K562 (cell line): ENCODE results near the gene UQCR11. TPM values are rescaled to one million over a fixed set of nuclear protein-coding genes. Genes with fewer than 3 reads are reported as not detected.
A peak's percentile ranks its signal among the peaks of the same experiment; 100 is the strongest.

Experiments
- ATAC-seq: fragments of 200-7000 bp; cut with Tn5 transposase; 3 replicates; pipeline ENCODE4 v1.9.1; 2020; ENCODE audit warnings: moderate library complexity
- BruUV-seq: library from RNA; stranded (reverse); fragments of 400-500 nt; replicated peaks from 2 replicates; lab custom pipeline; 2021; lab: Mats Ljungman, UMichigan
- CTCF ChIA-PET: fragments of 300-600 bp; formaldehyde crosslinking; extraction: SDS; loops from one replicate; lab custom pipeline; 2021; ENCODE audit warnings: low intra/inter-chr PET ratio; lab: Yijun Ruan, JAX
- POLR2A ChIA-PET: fragments of 300-600, 350-650 bp; sonication (Branson Sonifier 250); formaldehyde crosslinking; extraction: SDS; loops from one replicate; lab custom pipeline; 2021; ENCODE audit warnings: antibody characterized with exemption, inconsistent platforms; lab: Yijun Ruan, JAX
- DNase-seq, 4 experiments: peaks; one replicate each; pipeline versions ENCODE4 v3.0.0 to v3.0.0-alpha.2; 2011 to 2018; ENCODE audit warnings: low spot score in 3 of 4, mixed read lengths in 3 of 4; ENCODE audit errors: extremely low read depth in 1 of 4
- FAIRE-seq: peaks from 2 replicates; lab custom pipeline; 2011; peaks lifted over from hg19 to GRCh38; lab: Jason Lieb, UNC
- H2AFZ ChIP-seq: 2 replicates; pipeline ENCODE4 v1.6.0; 2011; ENCODE audit warnings: low read depth, low read length, control low read depth, inconsistent platforms
- H3K27ac ChIP-seq: fragments of 200-600 bp; 3 replicates; pipeline ENCODE4 v1.8.0; 2011; ENCODE audit warnings: low read depth, mild to moderate bottlenecking, control low read depth, inconsistent platforms, low read length, moderate library complexity, mixed read lengths; ENCODE audit errors: extremely low read depth
- H3K27me3 ChIP-seq, 2 experiments: fragments of 300-600 bp in 1 of 2; 2 replicates in 1 of 2; 3 replicates in 1 of 2; pipeline versions ENCODE4 v1.6.0 to v1.8.0; 2011; ENCODE audit warnings: inconsistent platforms in 2 of 2, low read length in 2 of 2, mild to moderate bottlenecking in 1 of 2, mixed read lengths in 1 of 2, moderate library complexity in 1 of 2; ENCODE audit not compliant: control insufficient read depth in 2 of 2, insufficient read depth in 2 of 2
- H3K36me3 ChIP-seq: fragments of 300-600 bp; 3 replicates; pipeline ENCODE4 v1.8.0; 2011; ENCODE audit warnings: mild to moderate bottlenecking, low read length, inconsistent platforms; ENCODE audit not compliant: control insufficient read depth, insufficient read depth
- H3K4me1 ChIP-seq, 2 experiments: fragments of 200-600 bp in 1 of 2; replicated peaks in 1 of 2; 2 replicates in 1 of 2; 3 replicates in 1 of 2; pipeline versions ENCODE4 v1.5.1 to v1.8.0; 2011; ENCODE audit warnings: inconsistent platforms in 2 of 2, low read length in 2 of 2, mild to moderate bottlenecking in 1 of 2, mixed read lengths in 1 of 2, moderate library complexity in 1 of 2; ENCODE audit not compliant: control insufficient read depth in 2 of 2, insufficient read depth in 2 of 2
- H3K4me2 ChIP-seq: 2 replicates; pipeline ENCODE4 v1.6.1; 2011; ENCODE audit warnings: low read length, control low read depth, inconsistent platforms, mixed read lengths; ENCODE audit not compliant: insufficient read depth
- H3K4me3 ChIP-seq: fragments of 200-600 bp; sonication (generic), shearing (Covaris generic); 2 replicates; pipeline ENCODE4 v1.5.1; 2016; ENCODE audit warnings: control low read depth, inconsistent platforms
- H3K79me2 ChIP-seq: fragments of 200-600 bp; 3 replicates; pipeline ENCODE4 v1.8.0; 2011; ENCODE audit warnings: low read length, inconsistent platforms; ENCODE audit not compliant: control insufficient read depth, insufficient read depth
- H3K9ac ChIP-seq, 2 experiments: 2 replicates each; pipeline versions ENCODE4 v1.6.0 to v1.6.1; 2011; ENCODE audit warnings: low read depth in 2 of 2, low read length in 2 of 2, control low read depth in 1 of 2, inconsistent platforms in 1 of 2, mild to moderate bottlenecking in 1 of 2, mixed read lengths in 1 of 2; ENCODE audit not compliant: insufficient read depth in 1 of 2
- H3K9me1 ChIP-seq: one replicate; pipeline ENCODE4 v1.6.0; 2011; ENCODE audit warnings: inconsistent platforms, mild to moderate bottlenecking, low read length, moderate library complexity; ENCODE audit not compliant: control insufficient read depth, insufficient read depth
- H3K9me3 ChIP-seq: replicated peaks from 2 replicates; pipeline ENCODE4 v1.5.1; 2011; ENCODE audit warnings: low read depth, low read length, inconsistent platforms; ENCODE audit not compliant: control insufficient read depth, insufficient read depth
- H4K20me1 ChIP-seq: replicated peaks from 2 replicates; pipeline ENCODE4 v1.6.1; 2011; ENCODE audit warnings: low read length, inconsistent platforms, mixed read lengths; ENCODE audit not compliant: control insufficient read depth, insufficient read depth
- ATF7 ChIP-seq: fragments of 450-650 bp; IDR thresholded peaks from 2 replicates; pipeline ENCODE4 v1.7.1; 2014; ENCODE audit warnings: mild to moderate bottlenecking, moderate library complexity
- BCOR ChIP-seq: fragments of 450-650 bp; IDR thresholded peaks from 2 replicates; pipeline ENCODE4 v1.6.1; 2016
- CGGBP1 ChIP-seq: fragments of 250-450 bp; sonication (Bioruptor Pico); IDR thresholded peaks from 2 replicates; pipeline ENCODE4 v1.9.0; 2021; ENCODE audit warnings: mild to moderate bottlenecking
- ELF4 ChIP-seq: fragments of 450-650 bp; formaldehyde crosslinking; IDR thresholded peaks from 2 replicates; pipeline ENCODE4 v1.4.0; 2022; ENCODE audit warnings: missing genetic modification characterization
- EP400 ChIP-seq: fragments of 450-650 bp; IDR thresholded peaks from 2 replicates; pipeline ENCODE4 v1.6.1; 2017; ENCODE audit warnings: antibody characterized with exemption, mild to moderate bottlenecking, moderate library complexity
- ETV6 ChIP-seq, 3 experiments: fragments of 150-350 bp in 1 of 3; sonication (generic) in 1 of 3; formaldehyde crosslinking in 1 of 3; IDR thresholded peaks; 2 replicates each; pipeline versions ENCODE4 v1.6.1 to v1.8.0; 2014 to 2022; ENCODE audit warnings: borderline replicate concordance in 2 of 3, low read depth in 2 of 3, antibody characterized with exemption in 1 of 3, low read length in 1 of 3, mild to moderate bottlenecking in 1 of 3, missing genetic modification reagents in 1 of 3
- RNF2 ChIP-seq: sonication (generic); IDR thresholded peaks from 2 replicates; pipeline ENCODE4 v1.6.1; 2016
- XRCC3 ChIP-seq: fragments of 450-650 bp; IDR thresholded peaks from 2 replicates; pipeline ENCODE4 v1.6.1; 2017; ENCODE audit warnings: mild to moderate bottlenecking, moderate library complexity
- ZNF124 ChIP-seq: sonication (generic); formaldehyde crosslinking; IDR thresholded peaks from 2 replicates; pipeline ENCODE4 v1.8.1; 2022; ENCODE audit warnings: missing genetic modification reagents
- ZNF224 ChIP-seq: sonication (generic); formaldehyde crosslinking; IDR thresholded peaks from 2 replicates; pipeline ENCODE4 v1.8.0; 2022; ENCODE audit warnings: mild to moderate bottlenecking, missing genetic modification reagents
- ZNF778 ChIP-seq: fragments of 450-650 bp; formaldehyde crosslinking; IDR thresholded peaks from 2 replicates; pipeline ENCODE4 v1.4.0; 2020; ENCODE audit warnings: mild to moderate bottlenecking, moderate library complexity
- WGBS: fragments of 100-300 bp; shearing (Covaris generic); methylation state at CpG from one replicate; pipeline ENCODE4 v1.1.6; 2016; ENCODE audit warnings: low coverage, mixed read lengths; ENCODE audit not compliant: insufficient coverage; ENCODE audit errors: missing lambda C conversion rate; 5-methylcytosine and 5-hydroxymethylcytosine counted together
- in situ Hi-C: fragments of 300-500 bp; cut with MboI; formaldehyde crosslinking; loops from 4 replicates; pipeline ENCODE4 v1.15.0; 2018; ENCODE audit warnings: inconsistent platforms, mixed read lengths
- intact Hi-C: fragments of 100-400 bp; cut with micrococcal nuclease; formaldehyde crosslinking; loops from 2 replicates; pipeline ENCODE4 v1.14.2; 2022
- polyA plus RNA-seq, 8 experiments: library from polyadenylated mRNA; depleted of rRNA in 4 of 8; stranded (reverse) in 5 of 8; unstranded in 3 of 8; fragments of >200 nt; fragmentation: Nextera tagmentation in 2 of 8; fragmentation: Illumina TruSeq in 1 of 8; extraction: Ambion mirVana in 2 of 8; extraction: Trizol in 1 of 8; gene quantifications; 2 replicates each; pipeline versions ENCODE4 v1.2.1 to v1.2.3, GENCODE V29; 2011 to 2014; ENCODE audit warnings: inconsistent platforms in 1 of 8, missing spikeins in 1 of 8
- total RNA-seq, 7 experiments: library from RNA; depleted of rRNA in 6 of 7; stranded (reverse); fragments of >200 nt in 6 of 7; fragmentation: Illumina TruSeq in 2 of 7; extraction: Trizol in 2 of 7; gene quantifications; 2 replicates each; pipeline versions ENCODE4 v1.2.1 to v1.2.3, GENCODE V29; 2011 to 2021; ENCODE audit warnings: low replicate concordance in 1 of 7
- TF ChIP-seq, protein P1 (sequence below): fragments of 450-650 bp; IDR thresholded peaks from 2 replicates; pipeline ENCODE4 v1.7.0; 2016; ENCODE audit warnings: borderline replicate concordance
- TF ChIP-seq, protein P2 (sequence below): fragments of 250-450 bp; sonication (Bioruptor Pico); IDR thresholded peaks from 2 replicates; pipeline ENCODE4 v1.4.0; 2020; ENCODE audit warnings: mild to moderate bottlenecking

UQCR11 gene
- total and polyA plus RNA-seq, 9 of the 15 experiments (the other 6 are each of a cell fraction or from before 2014, with no cell fraction given) = 57.6 to 394 (median 259) TPM

DNA sequence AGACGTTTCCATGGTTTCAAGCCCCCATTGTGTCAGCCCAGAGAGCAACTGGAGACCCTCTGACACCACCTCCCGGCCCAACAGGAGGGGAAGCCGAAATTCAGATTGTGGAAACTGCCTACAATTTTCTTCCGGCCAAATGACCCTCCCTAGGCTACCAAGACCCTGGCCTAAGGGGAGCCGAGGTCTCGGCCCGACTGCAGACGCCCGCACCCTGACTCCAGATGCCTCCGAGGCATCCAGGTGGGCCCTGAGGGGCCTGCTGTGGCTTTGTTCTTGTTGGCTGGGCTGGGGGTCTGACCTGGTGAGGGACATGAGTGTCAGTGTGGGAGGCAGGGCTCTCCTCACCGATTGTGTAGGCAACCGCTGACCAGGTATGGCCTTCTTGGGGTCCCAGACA, 46.7 kb downstream of the UQCR11 start:
- 82% methylated on average over 11 of the region's 12 CpGs for WGBS
- no TSS peak for BruUV-seq
- no peak for TF ChIP-seq EP400
- no peak for TF ChIP-seq CGGBP1 (CRISPR knock-in tag)
- TF ChIP-seq XRCC3 = no peak
- no peak for TF ChIP-seq RNF2
- no peak for TF ChIP-seq ETV6 (IDR thresholded peaks at IDR 0.05; ENCODE audit: borderline replicate concordance in 1 of 2, low read depth in 2 of 2, low read length in 1 of 2)
- no peak for TF ChIP-seq ETV6 (CRISPR knock-in tag; IDR thresholded peaks at IDR 0.05; ENCODE audit: borderline replicate concordance)
- TF ChIP-seq, protein P1, sequence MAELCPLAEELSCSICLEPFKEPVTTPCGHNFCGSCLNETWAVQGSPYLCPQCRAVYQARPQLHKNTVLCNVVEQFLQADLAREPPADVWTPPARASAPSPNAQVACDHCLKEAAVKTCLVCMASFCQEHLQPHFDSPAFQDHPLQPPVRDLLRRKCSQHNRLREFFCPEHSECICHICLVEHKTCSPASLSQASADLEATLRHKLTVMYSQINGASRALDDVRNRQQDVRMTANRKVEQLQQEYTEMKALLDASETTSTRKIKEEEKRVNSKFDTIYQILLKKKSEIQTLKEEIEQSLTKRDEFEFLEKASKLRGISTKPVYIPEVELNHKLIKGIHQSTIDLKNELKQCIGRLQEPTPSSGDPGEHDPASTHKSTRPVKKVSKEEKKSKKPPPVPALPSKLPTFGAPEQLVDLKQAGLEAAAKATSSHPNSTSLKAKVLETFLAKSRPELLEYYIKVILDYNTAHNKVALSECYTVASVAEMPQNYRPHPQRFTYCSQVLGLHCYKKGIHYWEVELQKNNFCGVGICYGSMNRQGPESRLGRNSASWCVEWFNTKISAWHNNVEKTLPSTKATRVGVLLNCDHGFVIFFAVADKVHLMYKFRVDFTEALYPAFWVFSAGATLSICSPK = no peak
- no peak for TF ChIP-seq ZNF778 (CRISPR knock-in tag)
- no peak for TF ChIP-seq ELF4 (CRISPR knock-in tag)
- TF ChIP-seq BCOR = no peak
- no peak for TF ChIP-seq ZNF124 (CRISPR knock-in tag)
- no peak for TF ChIP-seq ZNF224 (CRISPR knock-in tag)
- no peak for TF ChIP-seq ATF7
- TF ChIP-seq, protein P2, sequence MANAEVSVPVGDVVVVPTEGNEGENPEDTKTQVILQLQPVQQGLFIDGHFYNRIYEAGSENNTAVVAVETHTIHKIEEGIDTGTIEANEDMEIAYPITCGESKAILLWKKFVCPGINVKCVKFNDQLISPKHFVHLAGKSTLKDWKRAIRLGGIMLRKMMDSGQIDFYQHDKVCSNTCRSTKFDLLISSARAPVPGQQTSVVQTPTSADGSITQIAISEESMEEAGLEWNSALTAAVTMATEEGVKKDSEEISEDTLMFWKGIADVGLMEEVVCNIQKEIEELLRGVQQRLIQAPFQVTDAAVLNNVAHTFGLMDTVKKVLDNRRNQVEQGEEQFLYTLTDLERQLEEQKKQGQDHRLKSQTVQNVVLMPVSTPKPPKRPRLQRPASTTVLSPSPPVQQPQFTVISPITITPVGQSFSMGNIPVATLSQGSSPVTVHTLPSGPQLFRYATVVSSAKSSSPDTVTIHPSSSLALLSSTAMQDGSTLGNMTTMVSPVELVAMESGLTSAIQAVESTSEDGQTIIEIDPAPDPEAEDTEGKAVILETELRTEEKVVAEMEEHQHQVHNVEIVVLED (CRISPR knock-in tag) = no peak
- intact Hi-C loops (no loop called here), in situ Hi-C loops (no loop called here)
- no peak overlapping the region for H2AFZ ChIP-seq
- no peaks in the 10 kb centered on the region; the same call in 1 of the 2 replicates for H4K20me1 ChIP-seq
- CTCF ChIA-PET = no interaction called here
- H3K4me3 ChIP-seq = no peak overlapping the region
- H3K4me1 ChIP-seq = peaks cover 0 to 45% of the 10 kb centered on the region in 2 experiments; a peak in 2 of 5 replicates
- no peak overlapping the region for H3K27ac ChIP-seq
- no peak overlapping the region for H3K4me2 ChIP-seq
- no peak for DNase-seq
- no peaks in the 10 kb centered on the region for H3K9me3 ChIP-seq
- H3K79me2 ChIP-seq = peaks cover 13% of the 10 kb centered on the region; the same call in 2 of the 3 replicates
- peaks cover 13% of the 10 kb centered on the region; the same call in 1 of the 3 replicates for H3K36me3 ChIP-seq
- no peaks in the 10 kb centered on the region for H3K27me3 ChIP-seq
- no peak for ATAC-seq
- FAIRE-seq = no peak
- no peaks in the 10 kb centered on the region for H3K9me1 ChIP-seq
- POLR2A ChIA-PET = no interaction called here
- peak overlapping the region in 1 of 2 experiments; percentile 71; a peak in 2 of 4 replicates for H3K9ac ChIP-seq
